Activated T-cell treated with anti-CD3 and anti-CD28 coated beads, Interleukin-2, amount 50 U/mL, for 72 hours (primary cell): ENCODE measurements around the gene ZDHHC7. TPM values are rescaled to one million over a fixed set of nuclear protein-coding genes. Genes with fewer than 3 reads are reported as not detected.
A peak's percentile ranks its signal among the peaks of the same experiment; 100 is the strongest.

Experiments used
- ATAC-seq, 2 donors: fragments of 150-1000 bp; cut with Tn5 transposase; replicated peaks in 1 of 2; 2 replicates each; pipeline ENCODE4 v1.10.0; 2021; ENCODE audit warnings: moderate library complexity in 2 of 2, mild to moderate bottlenecking in 1 of 2
- DNase-seq, 2 donors: peaks; one replicate each; pipeline ENCODE4 v3.0.0; 2021 to 2022; ENCODE audit warnings: mixed read lengths in 1 of 2
- H3K27ac Mint-ChIP-seq: one replicate; pipeline ENCODE4 v1.8.0; 2022; ENCODE audit warnings: mild to moderate bottlenecking, moderate library complexity, mixed read lengths
- H3K27me3 Mint-ChIP-seq: one replicate; pipeline ENCODE4 v1.8.0; 2022; ENCODE audit warnings: low read depth, mixed read lengths
- H3K36me3 Mint-ChIP-seq, 2 donors: one replicate each; pipeline ENCODE4 v1.8.0; 2022; ENCODE audit warnings: mixed read lengths in 2 of 2, mild to moderate bottlenecking in 1 of 2; ENCODE audit not compliant: insufficient read depth in 2 of 2
- H3K4me1 Mint-ChIP-seq: one replicate; pipeline ENCODE4 v1.8.0; 2022; ENCODE audit warnings: low read depth, mixed read lengths
- H3K4me3 Mint-ChIP-seq, 2 donors: one replicate each; pipeline ENCODE4 v1.8.0; 2022; ENCODE audit warnings: mild to moderate bottlenecking in 2 of 2, mixed read lengths in 2 of 2, moderate library complexity in 2 of 2
- H3K9me3 Mint-ChIP-seq, 2 donors: one replicate each; pipeline ENCODE4 v1.8.0; 2022; ENCODE audit warnings: mixed read lengths in 2 of 2
- total RNA-seq, 2 donors: library from RNA; stranded (reverse); gene quantifications; one replicate each; pipeline ENCODE4 v1.2.3, GENCODE V29; 2022

The ZDHHC7 gene
- total RNA-seq, 2 donors from 2014 or later = 27.5 to 33.7 TPM

- Mint-ChIP-seq H3K4me1 (peaks cover 12% of the 10 kb centered on the region), H3K27me3 (no peaks in the 10 kb centered on the region), H3K9me3 (no peaks in the 10 kb centered on the region), H3K36me3 (peaks cover 4 to 5% of the 10 kb centered on the region in 2 donors), H3K4me3 (no peak overlapping the region), H3K27ac (no peak overlapping the region)
- DNase-seq (no peak), ATAC-seq (no peak)
Observed at GRCh38 chr16:84990782-84991181, 20.6 kb downstream of the ZDHHC7 start.

- ATAC-seq = no peak
- Mint-ChIP-seq H3K27ac (no peak overlapping the region), H3K36me3 (peaks cover 4 to 5% of the 10 kb centered on the region in 2 donors)
Observed at GRCh38 chr16:84989749-84990620, 21.4 kb downstream of the ZDHHC7 start.

GRCh38 chr16:84988328-84989080, 22.8 kb downstream of the ZDHHC7 start:
- Mint-ChIP-seq H3K27ac (no peak overlapping the region), H3K27me3 (no peaks in the 10 kb centered on the region), H3K4me1 (peaks cover 13% of the 10 kb centered on the region), H3K36me3 (peaks cover 4 to 5% of the 10 kb centered on the region in 2 donors), H3K9me3 (no peaks in the 10 kb centered on the region), H3K4me3 (no peak overlapping the region)
- DNase-seq = no peak
- ATAC-seq = no peak

More at GRCh38 chr16:84989749-84990620, 21.4 kb downstream of the ZDHHC7 start:
- Mint-ChIP-seq H3K4me1 (peaks cover 13% of the 10 kb centered on the region), H3K9me3 (no peaks in the 10 kb centered on the region), H3K27me3 (no peaks in the 10 kb centered on the region), H3K4me3 (no peak overlapping the region)
- DNase-seq = no peak

- ATAC-seq = no peak
- Mint-ChIP-seq H3K27me3 (no peaks in the 10 kb centered on the region), H3K4me1 (peaks cover 13% of the 10 kb centered on the region), H3K9me3 (no peaks in the 10 kb centered on the region), H3K36me3 (peaks cover 4% of the 10 kb centered on the region in 2 donors), H3K27ac (no peak overlapping the region), H3K4me3 (no peak overlapping the region)
- DNase-seq = no peak
Observed at GRCh38 chr16:84986879-84987278, 24.5 kb downstream of the ZDHHC7 start.

GRCh38 chr16:84986102-84986501, 25.2 kb downstream of the ZDHHC7 start:
- H3K27ac Mint-ChIP-seq = peak overlapping the region; percentile 78
- peak; percentile 32 to 53 for ATAC-seq
- H3K4me3 Mint-ChIP-seq = peak overlapping the region in 1 of 2 donors; percentile 11
- peaks cover 13% of the 10 kb centered on the region for H3K4me1 Mint-ChIP-seq
- H3K9me3 Mint-ChIP-seq = no peaks in the 10 kb centered on the region
- DNase-seq = no peak
- peaks cover 4% of the 10 kb centered on the region in 2 donors for H3K36me3 Mint-ChIP-seq
- no peaks in the 10 kb centered on the region for H3K27me3 Mint-ChIP-seq

GRCh38 chr16:84985079-84986065, 26.0 kb downstream of the ZDHHC7 start:
- peak overlapping the region in 1 of 2 donors; percentile 11 for H3K4me3 Mint-ChIP-seq
- H3K27ac Mint-ChIP-seq = peak overlapping the region; percentile 78
- no peaks in the 10 kb centered on the region for H3K27me3 Mint-ChIP-seq

GRCh38 chr16:84982434-84982833, 28.9 kb downstream of the ZDHHC7 start:
- Mint-ChIP-seq H3K9me3 (no peaks in the 10 kb centered on the region), H3K27ac (no peak overlapping the region), H3K27me3 (no peaks in the 10 kb centered on the region), H3K4me3 (no peak overlapping the region), H3K36me3 (peaks cover 0 to 2% of the 10 kb centered on the region in 2 donors), H3K4me1 (peaks cover 13% of the 10 kb centered on the region)
- ATAC-seq = no peak
- no peak for DNase-seq

More at GRCh38 chr16:84985079-84986065, 26.0 kb downstream of the ZDHHC7 start:
- DNase-seq (no peak), ATAC-seq (no peak)
- Mint-ChIP-seq H3K9me3 (no peaks in the 10 kb centered on the region), H3K36me3 (peaks cover 4% of the 10 kb centered on the region in 2 donors), H3K4me1 (peaks cover 13% of the 10 kb centered on the region)

GRCh38 chr16:84979516-84979915, 31.8 kb downstream of the ZDHHC7 start:
- peak overlapping the region; percentile 44 for H3K27ac Mint-ChIP-seq
- no peaks in the 10 kb centered on the region for H3K9me3 Mint-ChIP-seq
- no peaks in the 10 kb centered on the region for H3K4me1 Mint-ChIP-seq

GRCh38 chr16:84976644-84977400, 34.5 kb downstream of the ZDHHC7 start:
- Mint-ChIP-seq H3K27me3 (no peaks in the 10 kb centered on the region), H3K9me3 (no peaks in the 10 kb centered on the region), H3K36me3 (peaks cover 2 to 5% of the 10 kb centered on the region in 2 donors), H3K27ac (no peak overlapping the region), H3K4me3 (no peak overlapping the region), H3K4me1 (no peaks in the 10 kb centered on the region)
- DNase-seq (no peak), ATAC-seq (no peak)

More at GRCh38 chr16:84979516-84979915, 31.8 kb downstream of the ZDHHC7 start:
- H3K27me3 Mint-ChIP-seq = no peaks in the 10 kb centered on the region
- H3K36me3 Mint-ChIP-seq = peaks cover 2% of the 10 kb centered on the region in 2 donors
- DNase-seq (no peak), ATAC-seq (no peak)
- no peak overlapping the region for H3K4me3 Mint-ChIP-seq

- Mint-ChIP-seq H3K36me3 (peaks cover 2 to 5% of the 10 kb centered on the region in 2 donors), H3K4me1 (peaks cover 3% of the 10 kb centered on the region), H3K4me3 (no peak overlapping the region)
Observed at GRCh38 chr16:84975522-84975921, 35.8 kb downstream of the ZDHHC7 start.

GRCh38 chr16:84975066-84975465, 36.3 kb downstream of the ZDHHC7 start:
- H3K9me3 Mint-ChIP-seq = no peaks in the 10 kb centered on the region
- H3K27me3 Mint-ChIP-seq = no peaks in the 10 kb centered on the region
- peaks cover 2 to 5% of the 10 kb centered on the region in 2 donors for H3K36me3 Mint-ChIP-seq
- H3K4me3 Mint-ChIP-seq = no peak overlapping the region
- peaks cover 6% of the 10 kb centered on the region for H3K4me1 Mint-ChIP-seq
- no peak overlapping the region for H3K27ac Mint-ChIP-seq
- ATAC-seq (no peak), DNase-seq (no peak)

More at GRCh38 chr16:84975522-84975921, 35.8 kb downstream of the ZDHHC7 start:
- DNase-seq (no peak), ATAC-seq (no peak)
- Mint-ChIP-seq H3K9me3 (no peaks in the 10 kb centered on the region), H3K27ac (no peak overlapping the region), H3K27me3 (no peaks in the 10 kb centered on the region)
